Measurements from ENCODE around the gene SIL1. TPM values are rescaled to one million over a fixed set of nuclear protein-coding genes. Genes with fewer than 3 reads are reported as not detected.

SIL1 gene
- total and polyA plus RNA-seq, 2 of the 4 experiments (the other 2 are of a cell fraction): 56.1 to 66.0 TPM

GRCh38 chr5:139094154-139095131, 103.7 kb downstream of the SIL1 start:
- Histone ChIP-seq H4K8ac (ENCODE audit: low read depth in 2 of 2, low read length in 2 of 2) (no peak overlapping the region), H2BK120ac (ENCODE audit: low read depth, low read length) (no peak overlapping the region), H3K18ac (ENCODE audit: low read depth, low read length) (no peak overlapping the region), H4K91ac (ENCODE audit: insufficient read depth, low read depth, low read length) (no peak overlapping the region), H2AFZ (replicated peaks; ENCODE audit: low read length, poor library complexity) (no peak overlapping the region), H2AK5ac (ENCODE audit: low read depth, low read length) (no peak overlapping the region), H3K4me3 (ENCODE audit: insufficient read depth, low read depth, low read length) (no peak overlapping the region), H4K5ac (ENCODE audit: low read depth, low read length) (no peak overlapping the region), H3K79me1 (ENCODE audit: low read depth in 1 of 2, low read length in 2 of 2) (0 out of 4 replicates have a peak, but pooled peaks cover 0 to 4% of the 10 kb centered on the region in 2 experiments), H2BK15ac (ENCODE audit: low read depth, low read length) (no peak overlapping the region), H3K9me3 (ENCODE audit: control insufficient read depth, insufficient read depth, low read length) (no peaks in the 10 kb centered on the region), H3K9me1 (ENCODE audit: insufficient read depth, low read length) (peaks cover 2% of the 10 kb centered on the region; the same call in 1 of the 2 replicates), H3K23ac (ENCODE audit: low read depth, low read length) (no peak overlapping the region), H3K27me3 (ENCODE audit: control insufficient read depth, insufficient read depth, low read length) (no peaks in the 10 kb centered on the region), H2AK9ac (replicated peaks; ENCODE audit: low read depth, low read length, poor library complexity) (no peak overlapping the region), H4K20me1 (ENCODE audit: insufficient read depth, low read length) (no peaks in the 10 kb centered on the region; the same call in 1 of the 2 replicates), H3K4me2 (ENCODE audit: low read depth, low read length) (no peak overlapping the region), H3K9ac (ENCODE audit: low read depth, low read length) (no peak overlapping the region), H3K56ac (ENCODE audit: extremely low read depth, insufficient read depth, low read length) (no peak overlapping the region), H3K14ac (replicated peaks; ENCODE audit: low read depth, low read length) (no peak overlapping the region), H2BK5ac (ENCODE audit: low read depth, low read length, poor library complexity, severe bottlenecking) (no peak overlapping the region), H2BK20ac (ENCODE audit: low read depth, low read length) (no peak overlapping the region), H3K27ac (ENCODE audit: insufficient read depth, low read length) (no peak overlapping the region), H3K36me3 (ENCODE audit: control insufficient read depth, insufficient read depth, low read length) (no peaks in the 10 kb centered on the region; the same call in none of the 2 replicates), H3K4ac (ENCODE audit: low read depth, low read length) (no peak overlapping the region), H3K4me1 (ENCODE audit: control insufficient read depth, insufficient read depth, low read length) (no peaks in the 10 kb centered on the region)
- no peak for ATAC-seq (ENCODE audit: low read depth)
- no TSS peak for BruUV-seq (replicated peaks)
- dilution Hi-C loops (cut with HindIII; ENCODE audit: low sequenced_read_pairs, unreplicated experiment) (no loop called here), intact Hi-C loops (cut with micrococcal nuclease) (no loop called here), in situ Hi-C loops (cut with MboI; ENCODE audit: low sequenced_read_pairs) (no loop called here)
- DNase-seq: no peak
- WGBS, 2 experiments (ENCODE audit: extremely low coverage in 2 of 2, insufficient read length in 1 of 2): no CpG with 5 or more reads among the region's 1 CpG
- ChIA-PET POLR2A (ENCODE audit: unreplicated experiment) (no interaction called here), CTCF (interaction anchor here (0.6 to 1.1 kb wide), 3 partner anchors 19 to 35 kb away, joined by 3 to 4 read pairs (median 4); no protein-coding TSS in a partner anchor)
- TF ChIP-seq, protein P1, sequence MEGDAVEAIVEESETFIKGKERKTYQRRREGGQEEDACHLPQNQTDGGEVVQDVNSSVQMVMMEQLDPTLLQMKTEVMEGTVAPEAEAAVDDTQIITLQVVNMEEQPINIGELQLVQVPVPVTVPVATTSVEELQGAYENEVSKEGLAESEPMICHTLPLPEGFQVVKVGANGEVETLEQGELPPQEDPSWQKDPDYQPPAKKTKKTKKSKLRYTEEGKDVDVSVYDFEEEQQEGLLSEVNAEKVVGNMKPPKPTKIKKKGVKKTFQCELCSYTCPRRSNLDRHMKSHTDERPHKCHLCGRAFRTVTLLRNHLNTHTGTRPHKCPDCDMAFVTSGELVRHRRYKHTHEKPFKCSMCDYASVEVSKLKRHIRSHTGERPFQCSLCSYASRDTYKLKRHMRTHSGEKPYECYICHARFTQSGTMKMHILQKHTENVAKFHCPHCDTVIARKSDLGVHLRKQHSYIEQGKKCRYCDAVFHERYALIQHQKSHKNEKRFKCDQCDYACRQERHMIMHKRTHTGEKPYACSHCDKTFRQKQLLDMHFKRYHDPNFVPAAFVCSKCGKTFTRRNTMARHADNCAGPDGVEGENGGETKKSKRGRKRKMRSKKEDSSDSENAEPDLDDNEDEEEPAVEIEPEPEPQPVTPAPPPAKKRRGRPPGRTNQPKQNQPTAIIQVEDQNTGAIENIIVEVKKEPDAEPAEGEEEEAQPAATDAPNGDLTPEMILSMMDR (conservative IDR thresholded peaks at IDR 0.05; ENCODE audit: low read depth, low read length): no peak
